ENCODE measurements around the gene ABR.

ABR gene

GRCh38 chr17:1179818-1180742 lies at the start of gene ABR:
ABR (minus strand) TSS chr17:1179981; CDS start chr17:1179727, 254 bp downstream.
- no peak for DNase-seq

DNA sequence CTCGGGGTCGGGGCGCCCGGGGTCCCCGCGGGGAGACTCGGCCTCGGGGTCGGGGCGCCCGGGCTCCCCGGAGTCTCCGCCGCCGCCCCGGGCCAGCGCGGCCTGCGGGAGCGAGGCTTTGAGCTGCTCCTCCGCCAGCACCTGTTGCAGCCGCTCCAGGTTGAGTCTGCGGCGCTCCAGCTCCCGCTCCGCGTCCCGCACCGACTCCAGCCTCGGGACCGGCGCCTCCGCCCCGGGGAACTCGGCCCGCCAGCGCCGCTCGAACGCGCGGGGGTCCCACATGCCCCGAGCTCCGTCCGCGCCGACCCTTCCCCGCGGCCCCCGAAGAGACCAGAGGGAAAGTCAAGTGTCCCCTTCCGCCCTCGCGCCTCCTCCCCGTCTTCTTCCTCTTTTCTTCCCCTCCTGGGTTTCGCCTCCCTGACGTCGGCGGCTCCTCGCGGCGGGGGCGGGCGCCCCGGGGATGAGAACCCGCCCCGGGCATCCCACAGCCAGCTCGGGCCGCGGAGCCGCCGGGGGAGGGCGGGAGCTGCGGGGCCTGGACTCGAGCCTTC lies 49.6 kb upstream of the ABR start:
- no peak for DNase-seq

- no peak for DNase-seq
Measured at GRCh38 chr17:1228781-1229348, 49.1 kb upstream of the ABR start.

GRCh38 chr17:1227917-1228780 lies 48.4 kb upstream of the ABR start:
- no peak for DNase-seq

GRCh38 chr17:1227365-1227764 lies 47.6 kb upstream of the ABR start:
- DNase-seq: no peak

- DNase-seq: no peak
Measured at GRCh38 chr17:1226308-1226707, 46.5 kb upstream of the ABR start.

GRCh38 chr17:1224330-1224729 lies 44.5 kb upstream of the ABR start:
- no peak for DNase-seq

DNA sequence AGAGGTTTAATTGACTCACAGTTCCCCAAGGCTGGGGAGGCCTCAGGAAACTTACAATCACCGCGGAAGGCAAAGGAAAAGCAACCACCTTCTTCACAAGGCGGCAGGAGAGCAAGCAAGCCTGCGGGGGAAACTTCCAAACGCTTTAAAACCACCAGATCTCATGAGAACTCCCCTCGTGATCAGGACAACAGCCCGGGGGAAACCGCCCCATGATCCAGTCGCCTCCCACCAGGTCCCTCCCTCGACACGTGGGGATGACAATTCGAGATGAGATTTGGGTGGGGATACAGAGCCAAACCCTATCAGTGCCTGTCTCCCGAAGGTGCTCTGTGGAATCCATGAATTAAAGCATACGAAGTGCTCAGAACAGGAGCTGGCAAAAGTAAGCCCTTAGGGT lies 43.9 kb upstream of the ABR start:
- DNase-seq: no peak

GRCh38 chr17:1222321-1222720 lies 42.5 kb upstream of the ABR start:
- DNase-seq: no peak

DNA sequence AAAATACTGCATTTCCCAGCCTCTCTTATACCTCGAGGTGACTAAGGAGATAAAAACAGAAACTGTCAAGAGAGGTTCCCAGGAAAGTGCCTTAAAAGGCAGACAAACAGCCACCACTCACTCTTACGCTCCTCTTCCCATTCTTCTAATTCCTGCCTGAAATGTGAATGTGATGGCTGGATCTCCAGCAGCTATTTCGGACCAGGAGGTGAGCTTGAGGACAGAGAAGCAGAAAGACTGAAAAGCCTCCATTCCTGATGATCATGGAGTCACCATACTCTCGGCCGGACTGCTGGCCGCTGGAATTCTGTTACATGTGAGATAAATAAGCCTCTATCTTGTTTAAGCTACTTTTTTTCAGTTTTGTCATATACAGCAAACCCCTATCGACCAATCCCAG lies 41.4 kb upstream of the ABR start:
- DNase-seq: no peak

DNA sequence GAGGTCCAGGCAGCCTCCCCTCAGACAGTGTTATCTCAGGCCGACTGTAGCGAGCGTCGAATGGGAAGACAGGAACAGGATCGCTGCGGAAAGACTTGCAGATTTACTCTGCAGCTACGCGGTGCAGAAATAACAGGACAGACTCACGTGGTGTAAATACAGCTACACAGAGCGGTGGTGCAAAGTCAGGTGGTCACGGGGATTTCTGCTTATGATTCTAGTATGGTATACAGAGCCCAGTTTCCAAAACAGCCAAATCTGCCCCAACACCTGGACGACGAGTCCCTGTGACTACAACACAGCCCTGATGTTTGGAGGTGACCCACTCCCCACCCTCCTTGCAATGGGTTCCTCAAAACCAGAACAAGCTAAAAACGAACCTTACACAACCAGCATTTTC lies 40.6 kb upstream of the ABR start:
- no peak for DNase-seq

GRCh38 chr17:1217089-1217385 lies 37.3 kb upstream of the ABR start:
- no peak for DNase-seq

- no peak for DNase-seq
Measured at GRCh38 chr17:1216217-1217088, 36.7 kb upstream of the ABR start.

DNA sequence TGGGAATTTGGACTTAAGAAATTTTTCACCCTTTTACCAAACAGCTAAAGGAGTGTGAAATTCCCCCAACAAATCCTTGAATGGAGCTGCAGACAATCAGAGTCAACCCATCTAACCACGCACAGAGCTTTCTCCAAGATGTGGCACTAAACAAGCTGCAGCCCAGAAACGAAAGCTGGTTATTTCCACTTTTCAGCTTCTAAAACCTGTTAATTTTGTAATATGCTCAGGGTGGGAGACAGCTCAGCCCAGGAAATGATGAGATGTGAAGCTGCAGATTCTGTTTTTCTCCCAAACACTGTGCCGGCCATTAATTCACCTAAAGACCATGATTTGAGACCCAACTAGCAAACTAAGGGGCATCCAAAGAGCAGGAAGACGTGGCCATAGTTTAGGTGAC lies 33.2 kb upstream of the ABR start:
- DNase-seq: no peak

DNA sequence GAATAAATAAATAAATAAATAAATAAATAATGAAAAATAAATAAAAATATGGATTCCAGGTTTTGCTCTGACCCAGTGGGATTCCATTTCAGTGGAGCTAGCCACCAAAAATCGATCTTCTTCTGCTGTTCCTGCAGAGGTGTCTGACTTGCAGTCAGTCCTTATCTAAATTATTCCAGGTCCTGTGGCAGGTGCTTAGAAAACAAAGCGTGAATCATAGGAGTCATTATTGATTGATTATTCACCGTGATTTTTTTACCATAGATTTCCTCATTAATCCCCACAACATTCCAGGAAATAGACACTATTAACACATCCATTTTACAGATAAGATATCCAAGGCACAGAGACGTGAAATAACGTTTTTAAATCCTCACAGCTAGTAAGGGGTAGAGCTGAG lies 31.5 kb upstream of the ABR start:
- no peak for DNase-seq

DNA sequence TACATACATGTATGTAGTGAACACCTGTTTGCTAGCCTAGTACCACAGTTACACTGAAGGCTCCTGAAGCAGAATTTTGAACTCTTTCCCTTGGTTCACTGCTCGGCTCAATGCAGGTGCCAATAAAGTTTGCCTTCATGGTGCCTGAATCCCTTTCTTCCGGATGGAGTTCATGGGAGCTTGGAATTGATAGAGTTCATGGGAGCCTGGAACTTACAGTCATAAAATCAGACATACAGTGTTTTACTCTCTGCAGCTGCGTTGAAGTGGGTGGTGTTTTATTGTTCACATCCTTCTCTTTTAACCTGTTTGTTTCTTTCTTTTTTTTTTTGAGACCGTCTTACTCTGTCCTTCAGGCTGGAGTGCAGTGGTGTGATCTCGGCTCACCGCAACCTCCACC lies 29.2 kb upstream of the ABR start:
- no peak for DNase-seq

DNA sequence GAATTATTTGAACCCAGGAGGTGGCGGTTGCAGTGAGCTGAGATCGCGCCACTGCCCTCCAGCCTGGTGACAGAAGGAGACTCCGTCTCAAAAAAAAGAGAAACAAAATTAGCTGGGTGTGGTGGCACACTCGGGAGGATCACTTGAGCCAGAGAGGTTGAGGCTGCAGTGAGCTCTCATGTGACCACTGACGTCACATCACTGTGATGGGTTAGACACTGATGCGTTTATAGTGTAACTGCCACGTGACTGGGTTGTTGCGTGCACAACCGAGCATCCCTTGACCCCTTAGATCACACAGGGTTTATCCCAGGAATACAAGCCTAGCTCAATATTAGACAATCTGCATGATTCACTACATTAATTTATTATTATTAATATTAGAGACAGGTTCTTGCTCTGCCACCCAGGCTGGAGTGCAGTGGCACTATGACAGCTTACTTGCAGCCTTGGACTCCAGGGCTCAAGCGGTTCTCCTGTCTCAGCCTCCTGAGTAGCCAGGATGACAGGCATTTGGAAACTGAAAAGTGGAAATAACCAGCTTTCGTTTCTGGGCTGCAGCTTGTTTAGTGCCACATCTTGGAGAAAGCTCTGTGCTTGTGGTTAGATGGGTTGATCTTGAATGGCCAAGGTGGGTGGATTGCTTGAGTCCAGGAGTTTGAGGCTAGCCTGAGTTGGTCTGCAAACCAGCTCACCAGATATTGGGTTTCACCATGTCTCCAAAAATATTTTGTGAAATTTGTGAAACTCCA lies 26.4 kb upstream of the ABR start:
- DNase-seq: no peak

DNA sequence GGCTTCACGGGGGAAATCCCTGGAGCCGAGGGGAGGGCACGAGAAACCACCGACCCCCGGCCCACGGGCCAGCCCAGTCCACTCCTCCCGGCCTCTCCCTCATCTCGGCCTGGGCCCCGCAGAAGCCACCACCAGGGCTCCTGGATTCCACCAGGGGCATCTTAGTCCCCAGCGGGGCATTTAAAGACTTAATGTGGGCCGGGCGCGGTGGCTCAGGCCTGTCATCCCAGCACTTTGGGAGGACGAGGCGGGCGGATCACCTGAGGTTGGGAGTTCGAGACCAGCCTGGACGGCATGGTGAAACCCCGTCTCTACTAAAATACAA lies 24.1 kb upstream of the ABR start:
- DNase-seq: no peak

GRCh38 chr17:1203111-1203966 lies 23.6 kb upstream of the ABR start:
- DNase-seq: no peak

DNA sequence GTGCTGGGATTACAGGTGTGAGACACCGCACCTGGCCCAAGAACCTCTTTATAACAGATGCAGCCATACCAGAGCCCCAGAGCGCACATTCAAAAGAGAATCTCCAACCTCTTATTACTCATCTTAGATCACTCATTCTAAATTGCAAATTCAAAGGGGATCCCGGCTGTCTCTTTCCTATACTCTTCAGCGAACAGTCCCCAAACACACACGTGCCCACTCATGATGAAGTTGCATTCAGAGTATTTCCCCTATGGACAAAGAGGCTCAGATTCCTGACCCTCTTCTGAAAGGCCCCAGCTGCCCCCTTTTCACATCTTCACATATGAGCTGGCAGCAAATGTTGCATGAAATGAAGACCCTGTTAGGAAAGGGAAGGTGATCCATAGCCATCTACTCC lies 22.5 kb upstream of the ABR start:
- no peak for DNase-seq

DNA sequence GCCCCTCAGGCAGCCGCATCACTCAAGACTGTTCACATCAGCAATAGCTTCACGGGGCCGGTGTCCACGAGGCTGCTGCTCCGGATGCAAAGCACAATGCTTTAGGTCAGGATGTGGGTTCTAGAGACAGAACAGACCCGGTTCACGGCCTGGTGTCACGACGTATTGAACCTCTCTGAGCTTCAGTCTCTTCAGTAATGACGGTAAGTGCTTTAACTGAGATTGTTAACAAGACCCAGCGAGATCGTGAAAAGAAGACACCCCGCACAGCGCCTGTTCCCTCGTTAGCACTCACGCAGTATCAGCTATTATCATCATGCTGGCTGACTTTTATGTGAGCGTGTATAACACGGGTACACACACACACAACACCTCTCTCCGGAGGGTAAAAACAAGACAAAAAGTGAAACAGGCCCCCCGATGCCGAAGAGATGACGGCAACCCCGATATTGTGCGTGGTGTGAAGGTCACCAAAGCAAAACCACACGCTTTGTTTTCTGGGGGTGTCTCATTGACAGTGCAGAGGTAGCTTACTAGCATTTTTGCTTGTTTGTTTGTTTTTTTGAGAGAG lies 21.4 kb upstream of the ABR start:
- DNase-seq: no peak

Measured in SHP77 (cell line).